GM06990 (cell line): Measurements from ENCODE around the gene CEP83.
"Not testable (repeated sequence)": the region's sequence is repeated elsewhere in the genome, so short reads cannot be mapped to it uniquely, and the experiment has no call there.

Source experiments
- DNase-seq: peaks from one replicate; pipeline ENCODE4 v3.0.0-alpha.2; 2011; ENCODE audit not compliant: insufficient read length; ENCODE audit errors: extremely low read depth
- H3K27me3 ChIP-seq: replicated peaks from 2 replicates; pipeline ENCODE4 v1.6.0; 2011; ENCODE audit warnings: low read length; ENCODE audit not compliant: control insufficient read depth, insufficient read depth
- H3K36me3 ChIP-seq: 2 replicates; pipeline ENCODE4 v1.5.1; 2011; ENCODE audit warnings: low read length; ENCODE audit not compliant: control insufficient read depth, insufficient read depth
- H3K4me3 ChIP-seq: replicated peaks from 2 replicates; pipeline ENCODE4 v1.5.1; 2011; ENCODE audit warnings: low read depth, mild to moderate bottlenecking, control low read depth, low read length
- TF ChIP-seq, protein P1 (sequence below): IDR thresholded peaks from 2 replicates; pipeline ENCODE4 v1.5.1; 2011; ENCODE audit warnings: low read length, control low read depth, mild to moderate bottlenecking, inconsistent platforms; ENCODE audit not compliant: insufficient read depth, poor library complexity, severe bottlenecking

Gene CEP83

DNA sequence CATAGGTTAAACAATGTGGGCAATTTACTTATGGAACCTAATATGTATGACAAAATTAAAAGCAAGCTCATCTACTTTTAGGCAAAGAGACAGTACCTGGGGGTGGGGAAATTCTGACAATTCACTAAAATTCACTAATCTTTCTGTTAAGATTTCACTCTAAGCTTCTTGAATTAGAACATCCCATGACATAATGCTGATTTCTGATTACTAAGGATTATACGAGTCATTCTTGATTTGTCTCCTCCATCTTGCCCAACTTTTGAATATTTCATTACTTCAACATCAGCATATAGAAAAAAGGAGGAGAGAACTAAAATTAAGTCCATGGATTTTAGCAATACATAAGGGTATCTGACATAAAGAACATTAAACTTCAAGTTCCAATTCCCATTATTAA lies 2.4 kb downstream of the CEP83 start:
- peaks cover 3% of the 10 kb centered on the region; the same call in 1 of the 2 replicates for H3K36me3 ChIP-seq
- TF ChIP-seq, protein P1, sequence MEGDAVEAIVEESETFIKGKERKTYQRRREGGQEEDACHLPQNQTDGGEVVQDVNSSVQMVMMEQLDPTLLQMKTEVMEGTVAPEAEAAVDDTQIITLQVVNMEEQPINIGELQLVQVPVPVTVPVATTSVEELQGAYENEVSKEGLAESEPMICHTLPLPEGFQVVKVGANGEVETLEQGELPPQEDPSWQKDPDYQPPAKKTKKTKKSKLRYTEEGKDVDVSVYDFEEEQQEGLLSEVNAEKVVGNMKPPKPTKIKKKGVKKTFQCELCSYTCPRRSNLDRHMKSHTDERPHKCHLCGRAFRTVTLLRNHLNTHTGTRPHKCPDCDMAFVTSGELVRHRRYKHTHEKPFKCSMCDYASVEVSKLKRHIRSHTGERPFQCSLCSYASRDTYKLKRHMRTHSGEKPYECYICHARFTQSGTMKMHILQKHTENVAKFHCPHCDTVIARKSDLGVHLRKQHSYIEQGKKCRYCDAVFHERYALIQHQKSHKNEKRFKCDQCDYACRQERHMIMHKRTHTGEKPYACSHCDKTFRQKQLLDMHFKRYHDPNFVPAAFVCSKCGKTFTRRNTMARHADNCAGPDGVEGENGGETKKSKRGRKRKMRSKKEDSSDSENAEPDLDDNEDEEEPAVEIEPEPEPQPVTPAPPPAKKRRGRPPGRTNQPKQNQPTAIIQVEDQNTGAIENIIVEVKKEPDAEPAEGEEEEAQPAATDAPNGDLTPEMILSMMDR: no peak
- DNase-seq: no peak
- H3K4me3 ChIP-seq: no peak overlapping the region
- H3K27me3 ChIP-seq: no peaks in the 10 kb centered on the region

DNA sequence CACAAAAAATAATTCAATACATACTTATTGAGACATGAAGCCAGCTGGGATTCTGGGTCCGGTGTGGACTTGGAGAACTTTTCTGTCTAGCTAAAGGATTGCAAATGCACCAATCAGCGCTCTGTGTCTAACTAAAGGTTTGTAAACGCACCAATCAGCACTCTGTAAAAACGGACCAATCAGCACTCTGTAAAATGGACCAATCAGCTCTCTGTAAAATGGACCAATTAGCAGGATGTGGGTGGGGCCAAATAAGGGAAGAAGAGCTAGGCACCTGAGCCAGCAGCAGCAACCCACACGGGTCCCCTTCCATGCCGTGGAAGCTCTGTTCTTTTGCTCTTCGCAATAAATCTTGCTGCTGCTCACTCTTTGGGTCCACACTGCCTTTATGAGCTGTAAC lies 5.3 kb downstream of the CEP83 start:
- DNase-seq, H3K27me3 ChIP-seq, H3K36me3 ChIP-seq, H3K4me3 ChIP-seq: not testable (repeated sequence)

DNA sequence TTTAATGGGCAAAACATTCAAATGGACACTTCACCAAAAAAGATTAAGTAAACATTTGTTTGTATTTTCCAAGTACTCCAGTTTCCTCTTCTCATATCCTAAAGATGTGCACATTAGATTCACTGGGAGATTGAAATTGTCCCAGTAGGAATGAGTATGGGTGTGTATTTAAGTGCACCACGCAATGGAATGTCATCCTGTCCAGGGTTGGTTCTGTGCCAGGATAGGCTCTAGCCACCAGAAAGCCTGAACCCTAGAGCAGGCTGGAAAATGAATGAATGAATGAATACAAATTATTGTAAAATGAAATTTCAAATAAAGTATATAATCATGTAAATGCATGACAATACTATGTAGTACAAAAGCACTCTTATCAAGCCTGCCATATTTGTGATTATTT lies 14.0 kb downstream of the CEP83 start:
- Histone ChIP-seq H3K36me3 (no peaks in the 10 kb centered on the region), H3K27me3 (no peaks in the 10 kb centered on the region), H3K4me3 (no peak overlapping the region)
- no peak for DNase-seq
- TF ChIP-seq, protein P1: no peak

DNA sequence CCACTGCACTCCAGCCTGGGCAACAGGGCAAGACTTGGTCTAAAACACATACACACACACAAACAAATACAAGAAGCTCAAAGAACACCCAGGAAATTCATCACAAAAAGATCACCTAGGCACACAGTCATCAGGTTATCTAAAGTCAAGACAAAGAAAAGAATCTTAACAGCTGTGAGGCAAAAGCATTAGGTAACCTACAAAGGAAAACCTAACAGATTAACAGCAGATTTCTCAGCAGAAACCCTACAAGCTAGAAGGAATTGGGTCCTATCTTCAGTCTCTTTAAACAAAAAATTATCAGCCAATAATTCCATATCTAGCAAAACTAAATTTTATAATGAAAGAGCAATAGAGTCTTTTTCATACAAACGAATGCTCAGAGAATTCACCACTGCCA lies 22.4 kb downstream of the CEP83 start:
- no peak for DNase-seq
- TF ChIP-seq, protein P1: no peak
- Histone ChIP-seq H3K27me3 (no peaks in the 10 kb centered on the region), H3K36me3 (no peaks in the 10 kb centered on the region), H3K4me3 (no peak overlapping the region)

DNA sequence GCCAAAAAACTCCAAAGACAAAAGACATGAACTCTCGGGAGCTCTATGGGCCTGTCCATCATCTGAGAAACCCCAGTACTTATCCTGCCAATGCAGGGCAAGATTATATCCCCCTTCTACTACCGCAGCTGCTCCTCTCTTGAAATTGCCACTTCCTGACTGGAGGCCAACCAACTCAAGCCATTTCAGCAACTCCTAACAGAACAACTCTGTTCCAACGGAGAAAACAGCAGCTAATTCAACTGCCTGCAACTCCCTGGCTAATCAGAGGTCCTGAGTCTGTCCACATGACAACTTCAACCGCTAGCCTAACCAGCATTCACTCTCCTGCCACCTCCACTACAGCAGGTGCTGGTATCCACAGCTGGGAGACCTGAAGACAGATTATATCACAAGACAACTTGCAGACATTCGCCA lies 24.1 kb downstream of the CEP83 start:
- TF ChIP-seq, protein P1: no peak
- Histone ChIP-seq H3K36me3 (no peaks in the 10 kb centered on the region), H3K4me3 (no peak overlapping the region), H3K27me3 (no peaks in the 10 kb centered on the region)
- no peak for DNase-seq

DNA sequence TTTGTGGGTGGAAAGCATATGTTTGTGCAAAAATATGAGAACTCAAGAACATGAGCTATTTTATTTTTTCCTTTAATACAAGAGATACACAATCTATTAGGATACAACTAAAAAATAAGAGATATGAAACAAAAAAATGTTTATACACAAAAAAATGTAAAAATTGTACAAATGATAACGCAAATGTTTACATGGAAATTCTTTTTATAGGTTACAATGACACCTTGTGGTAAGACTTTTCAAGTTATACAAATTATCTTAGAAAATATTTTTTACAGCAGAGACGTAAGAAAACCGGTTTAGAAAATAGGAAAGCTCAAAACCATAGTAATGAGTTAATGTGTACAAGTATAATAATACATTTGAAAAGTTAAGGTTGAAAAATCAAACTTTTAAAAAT lies 25.5 kb downstream of the CEP83 start:
- TF ChIP-seq, protein P1: no peak
- H3K36me3 ChIP-seq: no peaks in the 10 kb centered on the region; the same call in 1 of the 2 replicates
- H3K4me3 ChIP-seq: no peak overlapping the region
- DNase-seq: no peak
- H3K27me3 ChIP-seq: no peaks in the 10 kb centered on the region
